BLaER1 treated with 17β-estradiol and CSF1 and Interleukin-3, amounts not matched to agents 10 nM and 100 nM (cell line): ENCODE measurements around the gene ARHGAP26.

Experiments
- H3K27ac ChIP-seq, 11 experiments: shearing (Covaris generic); formaldehyde crosslinking; 2 replicates each; pipeline ENCODE4 v1.8.1; 2022
- H3K27me3 ChIP-seq, 11 experiments: shearing (Covaris generic); formaldehyde crosslinking; 2 replicates each; pipeline ENCODE4 v1.8.1; 2022
- H3K36me3 ChIP-seq, 11 experiments: shearing (Covaris generic); formaldehyde crosslinking; 2 replicates each; pipeline ENCODE4 v1.8.1; 2022
- H3K4me1 ChIP-seq, 10 experiments: shearing (Covaris generic); formaldehyde crosslinking; 2 replicates each; pipeline ENCODE4 v1.8.1; 2022
- H3K4me2 ChIP-seq, 11 experiments: shearing (Covaris generic); formaldehyde crosslinking; 2 replicates each; pipeline ENCODE4 v1.8.1; 2022
- H3K4me3 ChIP-seq, 10 experiments: shearing (Covaris generic); formaldehyde crosslinking; 2 replicates each; pipeline ENCODE4 v1.8.1; 2022
- H3K9ac ChIP-seq, 11 experiments: shearing (Covaris generic); formaldehyde crosslinking; 2 replicates each; pipeline ENCODE4 v1.8.1; 2022
- H3K9me3 ChIP-seq, 11 experiments: shearing (Covaris generic); formaldehyde crosslinking; replicated peaks in 1 of 11; 2 replicates each; pipeline ENCODE4 v1.8.1; 2022
- H4K20me1 ChIP-seq, 11 experiments: shearing (Covaris generic); formaldehyde crosslinking; 2 replicates each; pipeline ENCODE4 v1.8.1; 2022
- Cebpa-rat ChIP-seq, 11 experiments: shearing (Covaris generic); IDR thresholded peaks; 2 replicates each; pipeline ENCODE4 v1.8.1; 2022

Gene ARHGAP26

DNA sequence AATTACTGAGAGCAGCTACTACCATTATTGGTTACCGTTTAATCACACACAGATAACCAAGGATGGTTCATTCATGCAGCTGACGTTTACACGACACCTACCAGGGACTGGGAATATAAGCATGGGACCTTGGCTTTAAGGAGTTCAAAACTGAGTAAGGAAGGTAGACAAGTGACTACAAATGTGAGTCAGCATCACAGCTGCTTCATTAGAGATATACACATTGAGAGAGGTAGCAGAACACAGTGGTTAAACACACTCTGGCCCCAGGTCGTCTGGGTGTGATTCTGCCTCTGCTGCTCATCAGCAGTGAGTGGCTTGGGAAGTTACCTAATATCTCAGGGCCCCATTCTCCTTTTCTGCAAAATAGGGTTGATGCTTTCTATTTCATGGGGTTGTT, 364.7 kb downstream of the ARHGAP26 start:
- peaks cover 0 to 75% (median 43%) of the 10 kb centered on the region in 11 experiments; a peak in 15 of 22 replicates for H3K36me3 ChIP-seq
- peak overlapping the region in 6 of 11 experiments; percentile 58 to 89 (median 86); a peak in 8 of 22 replicates for H3K4me2 ChIP-seq
- H3K27me3 ChIP-seq = no peaks in the 10 kb centered on the region
- peaks cover 24 to 66% (median 46%) of the 10 kb centered on the region in 10 experiments for H3K4me1 ChIP-seq
- no peak for TF ChIP-seq Cebpa-rat (IDR thresholded peaks at IDR 0.05)
- H3K9ac ChIP-seq = 0 out of 22 replicates have a peak overlapping the region, but pooled peaks of 1 of the 11 experiments have one; percentile 15
- H3K9me3 ChIP-seq = no peaks in the 10 kb centered on the region
- no peak overlapping the region for H3K4me3 ChIP-seq
- H3K27ac ChIP-seq = peak overlapping the region in 5 of 11 experiments; percentile 18 to 63 (median 34); a peak in 5 of 22 replicates
- H4K20me1 ChIP-seq = peaks cover 0 to 92% (median 0%) of the 10 kb centered on the region in 11 experiments; a peak in 5 of 22 replicates

DNA sequence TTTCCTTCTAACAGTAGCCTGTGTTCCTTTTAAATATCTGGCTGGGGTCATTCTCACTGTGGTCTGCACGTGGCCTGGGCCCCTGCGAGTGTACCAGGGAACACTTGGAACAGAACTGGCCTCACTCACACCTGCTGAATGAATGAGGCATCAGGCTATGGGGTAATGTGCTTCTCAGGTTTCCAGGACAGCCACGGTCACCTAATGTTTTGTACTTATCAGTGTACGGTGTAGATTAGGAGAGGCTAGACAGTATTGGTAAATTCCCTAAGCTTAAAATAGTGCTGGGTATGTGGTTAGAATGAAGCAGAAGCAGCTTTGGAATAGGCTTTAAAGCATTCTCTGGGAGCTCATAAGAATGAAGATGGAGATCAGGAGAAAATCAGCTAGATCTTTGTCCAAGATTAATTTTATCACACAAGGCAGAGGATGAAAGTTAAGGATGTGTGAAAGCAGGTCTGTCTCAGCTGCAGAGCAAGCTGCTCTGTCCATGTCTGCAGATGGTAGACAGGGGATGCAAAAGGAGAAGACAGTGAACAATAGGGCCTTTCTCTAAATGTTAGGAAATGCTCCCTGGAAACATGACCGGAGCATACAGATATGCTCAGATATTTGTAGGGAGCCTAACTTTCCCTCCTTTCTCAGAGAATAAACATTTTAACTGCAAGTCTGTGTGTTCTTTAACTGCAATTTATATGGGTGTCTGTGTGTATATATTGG, 365.8 kb downstream of the ARHGAP26 start:
- no peak overlapping the region for H3K4me3 ChIP-seq
- H3K27me3 ChIP-seq = no peaks in the 10 kb centered on the region
- no peak for TF ChIP-seq Cebpa-rat (IDR thresholded peaks at IDR 0.05)
- no peaks in the 10 kb centered on the region for H3K9me3 ChIP-seq
- H3K4me1 ChIP-seq = peaks cover 18 to 55% (median 36%) of the 10 kb centered on the region in 10 experiments
- no peak overlapping the region; a peak in 1 of 22 replicates for H3K9ac ChIP-seq
- H3K36me3 ChIP-seq = peaks cover 0 to 86% (median 43%) of the 10 kb centered on the region in 11 experiments; a peak in 15 of 22 replicates
- peaks cover 0 to 89% (median 0%) of the 10 kb centered on the region in 11 experiments; a peak in 5 of 22 replicates for H4K20me1 ChIP-seq
- H3K4me2 ChIP-seq = peak overlapping the region in 2 of 11 experiments; percentile 0 to 8; a peak in 3 of 22 replicates
- H3K27ac ChIP-seq = no peak overlapping the region

DNA sequence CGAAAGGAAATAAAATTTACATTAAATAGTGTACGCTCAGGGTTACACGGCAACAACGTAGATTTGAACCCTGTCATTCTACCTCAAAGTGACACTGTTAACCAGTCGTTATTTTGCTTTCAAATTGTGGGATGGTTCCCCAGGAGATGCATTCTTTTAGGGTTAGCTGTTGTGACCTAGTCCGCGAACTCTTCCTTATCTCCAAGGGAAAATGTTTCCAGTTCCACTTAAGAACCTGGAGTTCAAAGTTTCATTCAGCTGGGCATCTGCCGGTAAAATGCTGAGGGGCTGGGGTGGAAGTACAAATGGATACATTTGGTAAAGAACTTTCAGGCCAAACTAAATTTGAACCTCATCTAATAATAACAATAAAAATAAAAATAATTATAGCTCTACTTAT, 368.7 kb downstream of the ARHGAP26 start:
- Histone ChIP-seq H3K9me3 (no peaks in the 10 kb centered on the region), H3K9ac (no peak overlapping the region), H3K4me1 (peaks cover 4 to 26% (median 14%) of the 10 kb centered on the region in 10 experiments), H3K27me3 (no peaks in the 10 kb centered on the region), H3K4me3 (no peak overlapping the region), H3K27ac (no peak overlapping the region), H3K4me2 (no peak overlapping the region), H4K20me1 (peaks cover 0 to 92% (median 0%) of the 10 kb centered on the region in 11 experiments; a peak in 5 of 22 replicates), H3K36me3 (peaks cover 0 to 100% (median 43%) of the 10 kb centered on the region in 11 experiments; a peak in 15 of 22 replicates)
- no peak for TF ChIP-seq Cebpa-rat (IDR thresholded peaks at IDR 0.05)

DNA sequence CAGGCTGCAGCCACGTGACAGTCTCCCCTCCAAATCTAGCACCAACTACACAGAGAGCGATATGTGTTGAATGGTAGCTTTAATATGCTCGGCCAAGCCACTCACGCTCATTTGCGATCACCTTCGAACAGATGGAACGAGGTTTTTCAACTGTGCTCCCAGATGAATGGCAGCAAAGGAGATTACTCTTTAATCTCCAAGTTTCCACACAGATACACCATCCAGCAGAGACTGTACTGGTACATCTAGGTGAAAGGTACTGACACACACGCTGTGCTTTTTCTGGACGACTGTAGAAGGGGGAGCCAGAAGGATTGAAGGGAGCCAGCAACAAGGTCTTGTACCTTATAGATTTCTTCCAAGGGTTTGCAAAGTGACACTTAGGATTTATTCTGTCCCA, 369.4 kb downstream of the ARHGAP26 start:
- Histone ChIP-seq H3K9ac (no peak overlapping the region), H3K36me3 (peaks cover 0 to 100% (median 37%) of the 10 kb centered on the region in 11 experiments; a peak in 15 of 22 replicates), H3K4me1 (peaks cover 0 to 19% (median 11%) of the 10 kb centered on the region in 10 experiments; a peak in 15 of 20 replicates), H3K4me2 (no peak overlapping the region), H3K27ac (no peak overlapping the region), H3K27me3 (no peaks in the 10 kb centered on the region), H4K20me1 (peaks cover 0 to 94% (median 0%) of the 10 kb centered on the region in 11 experiments; a peak in 5 of 22 replicates), H3K9me3 (no peaks in the 10 kb centered on the region), H3K4me3 (no peak overlapping the region)
- no peak for TF ChIP-seq Cebpa-rat (IDR thresholded peaks at IDR 0.05)

DNA sequence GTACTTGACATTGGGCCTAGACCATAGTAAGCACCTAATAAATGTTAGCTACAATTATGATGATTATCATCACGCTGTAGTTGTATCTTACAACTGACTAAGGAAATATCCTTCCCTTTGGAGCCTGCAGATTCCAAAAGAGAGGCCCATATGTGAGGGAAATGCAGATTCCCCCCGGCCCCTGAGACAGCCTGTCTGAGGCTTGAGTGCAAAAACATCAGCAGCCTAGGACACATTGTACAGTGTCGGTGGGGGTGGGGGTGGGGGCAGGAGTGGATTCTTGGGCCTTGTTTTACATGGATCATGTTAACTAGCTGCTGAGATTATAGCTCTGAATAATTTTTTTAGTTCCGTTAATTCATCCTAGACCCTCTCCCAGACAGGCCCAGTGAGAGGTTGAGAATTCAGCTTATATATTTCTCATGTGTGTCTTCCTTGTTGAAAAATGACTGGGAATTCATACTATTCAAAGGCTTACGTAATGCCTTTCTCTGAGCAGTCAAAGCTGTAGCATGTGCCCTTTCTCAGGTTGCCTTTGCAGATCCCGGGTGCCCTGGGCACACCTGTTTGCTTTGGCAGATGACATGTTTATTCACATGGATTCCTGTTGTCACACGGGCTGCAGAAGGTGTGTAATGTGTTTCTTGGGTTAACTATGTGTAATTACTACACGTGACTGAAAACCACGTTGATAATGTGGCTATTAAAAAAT, 370.5 kb downstream of the ARHGAP26 start:
- Histone ChIP-seq H4K20me1 (peaks cover 0 to 93% (median 0%) of the 10 kb centered on the region in 11 experiments; a peak in 5 of 22 replicates), H3K9me3 (no peaks in the 10 kb centered on the region), H3K4me1 (peaks cover 0 to 19% (median 7%) of the 10 kb centered on the region in 10 experiments; a peak in 10 of 20 replicates), H3K27ac (no peak overlapping the region), H3K27me3 (no peaks in the 10 kb centered on the region), H3K36me3 (peaks cover 0 to 100% (median 27%) of the 10 kb centered on the region in 11 experiments; a peak in 13 of 22 replicates), H3K4me3 (no peak overlapping the region), H3K9ac (no peak overlapping the region), H3K4me2 (peak overlapping the region in 2 of 11 experiments; percentile 25 to 36; a peak in 3 of 22 replicates)
- TF ChIP-seq Cebpa-rat (IDR thresholded peaks at IDR 0.05) = no peak

DNA sequence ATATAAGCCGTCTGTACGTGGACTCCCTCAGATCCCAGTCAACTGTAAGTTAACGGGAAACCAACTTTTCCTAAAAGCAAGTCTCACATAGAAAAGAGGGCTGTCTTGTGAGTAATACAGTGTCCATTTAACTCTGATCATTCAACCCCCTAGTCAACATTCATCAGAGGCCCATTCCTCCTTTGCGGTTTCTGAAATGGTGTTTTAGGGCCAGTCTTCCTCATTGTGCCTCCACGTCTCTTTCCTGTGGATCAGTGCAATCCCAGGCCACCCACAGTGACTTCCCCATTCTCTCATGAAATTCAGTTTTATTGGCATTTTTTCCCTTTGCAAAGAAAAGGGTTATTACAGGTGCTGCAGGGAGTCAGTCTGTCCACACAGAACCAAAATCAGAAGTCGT, 371.5 kb downstream of the ARHGAP26 start:
- peak overlapping the region in 2 of 11 experiments; percentile 25 to 36; a peak in 4 of 22 replicates for H3K4me2 ChIP-seq
- H3K27me3 ChIP-seq = no peaks in the 10 kb centered on the region
- no peaks in the 10 kb centered on the region for H3K9me3 ChIP-seq
- no peak for TF ChIP-seq Cebpa-rat (IDR thresholded peaks at IDR 0.05)
- H3K36me3 ChIP-seq = peaks cover 0 to 100% (median 27%) of the 10 kb centered on the region in 11 experiments; a peak in 12 of 22 replicates
- no peak overlapping the region for H3K4me3 ChIP-seq
- no peak overlapping the region for H3K27ac ChIP-seq
- H4K20me1 ChIP-seq = peaks cover 0 to 91% (median 0%) of the 10 kb centered on the region in 11 experiments; a peak in 5 of 22 replicates
- H3K9ac ChIP-seq = no peak overlapping the region
- H3K4me1 ChIP-seq = peaks cover 0 to 19% (median 0%) of the 10 kb centered on the region in 10 experiments; a peak in 6 of 20 replicates

DNA sequence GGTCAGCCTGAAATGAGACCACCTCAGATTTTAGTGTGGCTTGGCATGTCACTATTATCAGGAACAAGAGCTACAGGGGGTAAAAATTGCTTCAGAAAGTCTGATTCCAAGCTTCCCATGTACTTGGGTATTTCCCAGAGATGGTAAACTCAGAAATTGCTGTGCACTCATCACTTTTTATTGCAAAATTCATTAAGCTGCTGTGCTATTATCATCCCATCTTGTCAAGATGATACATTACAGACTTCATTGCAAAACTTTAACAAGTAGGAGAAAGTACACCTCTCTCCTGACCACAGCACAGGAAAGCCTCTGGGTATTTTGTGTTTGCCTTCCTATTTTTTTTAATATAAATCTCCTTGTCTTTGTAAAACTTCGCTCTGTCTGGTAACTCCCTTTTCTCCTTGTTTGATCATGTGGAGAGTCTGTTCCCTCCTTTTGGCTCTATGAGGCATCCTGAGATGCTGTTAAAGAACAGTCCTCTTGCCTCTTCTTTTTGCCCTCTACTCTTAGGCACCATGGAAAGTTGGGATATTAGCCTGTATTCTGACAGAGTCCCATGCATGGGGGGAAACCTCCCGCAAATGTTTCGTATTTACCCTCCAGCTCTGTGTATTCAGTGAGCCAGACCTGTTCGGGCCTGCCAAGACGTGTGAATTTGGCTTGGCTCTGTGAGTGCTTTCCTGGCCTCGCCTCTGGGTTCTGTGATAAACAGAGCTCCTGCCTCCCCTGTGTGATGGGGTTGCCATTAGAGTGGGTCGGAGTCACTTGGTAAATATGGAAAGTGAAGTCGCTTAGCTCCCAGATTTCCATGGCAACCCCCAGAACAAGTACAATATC, 372.6 kb downstream of the ARHGAP26 start:
- Histone ChIP-seq H4K20me1 (peaks cover 0 to 83% (median 0%) of the 10 kb centered on the region in 11 experiments; a peak in 5 of 22 replicates), H3K4me2 (no peak overlapping the region), H3K9ac (no peak overlapping the region), H3K4me1 (peaks cover 0 to 19% (median 0%) of the 10 kb centered on the region in 10 experiments; a peak in 6 of 20 replicates), H3K9me3 (no peaks in the 10 kb centered on the region), H3K27ac (no peak overlapping the region), H3K27me3 (no peaks in the 10 kb centered on the region), H3K4me3 (no peak overlapping the region), H3K36me3 (peaks cover 7 to 100% (median 34%) of the 10 kb centered on the region in 11 experiments; a peak in 20 of 22 replicates)
- TF ChIP-seq Cebpa-rat (IDR thresholded peaks at IDR 0.05) = no peak

DNA sequence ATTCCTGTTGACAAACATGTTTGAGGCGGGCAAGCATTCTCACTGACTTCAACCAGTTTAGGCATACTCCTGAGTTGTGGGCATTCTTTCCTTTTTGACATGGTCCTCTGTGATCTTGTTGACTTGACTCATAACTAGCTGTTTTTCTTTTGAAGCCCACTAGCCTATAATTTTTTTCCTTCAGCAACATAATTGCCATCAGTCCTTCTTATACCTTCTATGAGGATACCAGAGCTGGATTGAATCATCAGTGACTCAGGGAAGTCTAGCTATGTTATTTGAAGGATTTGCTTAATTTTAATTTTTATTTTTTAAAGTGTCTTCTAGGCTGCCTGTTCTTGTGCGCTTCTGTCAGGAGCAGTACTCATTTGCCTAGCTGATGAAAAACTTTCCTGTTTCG, 373.8 kb downstream of the ARHGAP26 start:
- Histone ChIP-seq H3K9ac (no peak overlapping the region), H4K20me1 (peaks cover 0 to 72% (median 0%) of the 10 kb centered on the region in 11 experiments; a peak in 5 of 22 replicates), H3K4me2 (no peak overlapping the region), H3K27ac (no peak overlapping the region), H3K36me3 (peaks cover 11 to 100% (median 34%) of the 10 kb centered on the region in 11 experiments; a peak in 21 of 22 replicates), H3K4me3 (no peak overlapping the region), H3K27me3 (no peaks in the 10 kb centered on the region), H3K4me1 (peaks cover 0 to 19% (median 0%) of the 10 kb centered on the region in 10 experiments; a peak in 6 of 20 replicates), H3K9me3 (no peaks in the 10 kb centered on the region)
- no peak for TF ChIP-seq Cebpa-rat (IDR thresholded peaks at IDR 0.05)
